K562 (cell line): Measurements from ENCODE around the gene DTYMK.

Source experiments
- CREB3 ChIP-seq: fragments of 450-650 bp; conservative IDR thresholded peaks from 2 replicates; pipeline ENCODE4 v1.6.1; 2016; ENCODE audit warnings: missing genetic modification characterization, low read depth, mild to moderate bottlenecking, missing compliant biosample characterization, moderate library complexity
- CTCF ChIP-seq, 3 experiments: IDR thresholded peaks in 2 of 3; conservative IDR thresholded peaks in 1 of 3; 2 replicates each; pipeline ENCODE4 v1.5.1; 2011 to 2012; ENCODE audit warnings: low read length in 3 of 3, mild to moderate bottlenecking in 3 of 3, control low read depth in 2 of 3, improper control_type of control experiment in 1 of 3, inconsistent platforms in 1 of 3, low read depth in 1 of 3, mixed read lengths in 1 of 3, moderate library complexity in 1 of 3; ENCODE audit not compliant: insufficient read depth in 2 of 3
- ETV6 ChIP-seq, 3 experiments: fragments of 150-350 bp in 1 of 3; sonication (generic) in 1 of 3; formaldehyde crosslinking in 1 of 3; IDR thresholded peaks; 2 replicates each; pipeline versions ENCODE4 v1.6.1 to v1.8.0; 2014 to 2022; ENCODE audit warnings: borderline replicate concordance in 2 of 3, low read depth in 2 of 3, antibody characterized with exemption in 1 of 3, low read length in 1 of 3, mild to moderate bottlenecking in 1 of 3, missing genetic modification reagents in 1 of 3
- MLX ChIP-seq, 2 experiments: fragments of 450-650 bp in 1 of 2; sonication (generic) in 1 of 2; formaldehyde crosslinking; conservative IDR thresholded peaks; 2 replicates each; pipeline versions ENCODE4 v1.4.0 to v1.8.1; 2020 to 2022; ENCODE audit warnings: mild to moderate bottlenecking in 1 of 2, missing genetic modification reagents in 1 of 2
- POU5F1 ChIP-seq: fragments of 150-350 bp; IDR thresholded peaks from 2 replicates; pipeline ENCODE4 v1.6.1; 2014; ENCODE audit warnings: borderline replicate concordance, low read length, low read depth, mild to moderate bottlenecking; ENCODE audit not compliant: partially characterized antibody
- SIN3A ChIP-seq, 2 experiments: fragments of 150-350 bp in 1 of 2; IDR thresholded peaks; 2 replicates each; pipeline ENCODE4 v1.6.1; 2011 to 2016; ENCODE audit warnings: borderline replicate concordance in 2 of 2, low read depth in 2 of 2, low read length in 2 of 2, mild to moderate bottlenecking in 2 of 2, moderate library complexity in 2 of 2; ENCODE audit not compliant: control insufficient read depth in 1 of 2
- SIX5 ChIP-seq, 2 experiments: IDR thresholded peaks; 2 replicates each; pipeline ENCODE4 v1.6.1; 2011; ENCODE audit warnings: low read length in 2 of 2, borderline replicate concordance in 1 of 2, low read depth in 1 of 2, mild to moderate bottlenecking in 1 of 2, moderate library complexity in 1 of 2; ENCODE audit not compliant: insufficient read depth in 1 of 2
- SNAPC5 ChIP-seq: fragments of 250-450 bp; sonication (Bioruptor Pico); IDR thresholded peaks from 2 replicates; pipeline ENCODE4 v1.8.0; 2021; ENCODE audit warnings: moderate library complexity, mild to moderate bottlenecking, inconsistent platforms
- TSHZ1 ChIP-seq: fragments of 250-450 bp; sonication (Bioruptor Pico); IDR thresholded peaks from 2 replicates; pipeline ENCODE4 v1.4.0; 2020; ENCODE audit warnings: mild to moderate bottlenecking, moderate library complexity
- ZNF318 ChIP-seq, 2 experiments: fragments of 450-650 bp; IDR thresholded peaks; 2 replicates each; pipeline ENCODE4 v1.6.1; 2016; ENCODE audit warnings: mild to moderate bottlenecking in 2 of 2, borderline replicate concordance in 1 of 2, low read depth in 1 of 2, moderate library complexity in 1 of 2
- ZNF445 ChIP-seq: fragments of 250-450 bp; sonication (Bioruptor Pico); IDR thresholded peaks from 2 replicates; pipeline ENCODE4 v1.4.0; 2020; ENCODE audit warnings: low read depth, mild to moderate bottlenecking, moderate library complexity
- ZNF766 ChIP-seq: fragments of 200-800 bp; sonication (Bioruptor generic); conservative IDR thresholded peaks from 2 replicates; pipeline ENCODE4 v1.6.1; 2016; ENCODE audit warnings: missing genetic modification characterization, missing compliant biosample characterization

GRCh38 chr2:241658296-241658695 is 28.3 kb downstream of the DTYMK start:
- no peak for TF ChIP-seq ZNF766 (CRISPR knock-in tag)
- no peak for TF ChIP-seq TSHZ1 (CRISPR knock-in tag)
- TF ChIP-seq CTCF (IDR thresholded peaks at IDR 0.05 in 2 of 3, conservative IDR thresholded peaks at IDR 0.05 in 1 of 3; ENCODE audit: insufficient read depth in 2 of 3, low read depth in 1 of 3, low read length in 3 of 3): no peak
- no peak for TF ChIP-seq ETV6 (IDR thresholded peaks at IDR 0.05; ENCODE audit: borderline replicate concordance in 1 of 2, low read depth in 2 of 2, low read length in 1 of 2)
- no peak for TF ChIP-seq ETV6 (CRISPR knock-in tag; IDR thresholded peaks at IDR 0.05; ENCODE audit: borderline replicate concordance)
- TF ChIP-seq POU5F1: no peak
- no peak for TF ChIP-seq ZNF445 (CRISPR knock-in tag)
- no peak for TF ChIP-seq ZNF318 (IDR thresholded peaks at IDR 0.05; ENCODE audit: borderline replicate concordance in 1 of 2, low read depth in 1 of 2)
- TF ChIP-seq SIX5 (IDR thresholded peaks at IDR 0.05; ENCODE audit: borderline replicate concordance in 1 of 2, insufficient read depth in 1 of 2, low read depth in 1 of 2, low read length in 2 of 2): no peak
- TF ChIP-seq CREB3 (tag): no peak
- TF ChIP-seq SNAPC5 (CRISPR knock-in tag): no peak
- no peak for TF ChIP-seq SIN3A (IDR thresholded peaks at IDR 0.05; ENCODE audit: borderline replicate concordance in 2 of 2, control insufficient read depth in 1 of 2, low read depth in 2 of 2, low read length in 2 of 2)
- TF ChIP-seq MLX (CRISPR knock-in tag; conservative IDR thresholded peaks at IDR 0.05): no peak
